Measurements from ENCODE around the gene WDR27. TPM values are rescaled to one million over a fixed set of nuclear protein-coding genes. Genes with fewer than 3 reads are reported as not detected.

WDR27 gene
- total RNA-seq, 3 donors from 2014 or later (not counting 1 experiment from before 2014, with no cell fraction given): 12.7 to 31.0 (median 25.3) TPM

DNA sequence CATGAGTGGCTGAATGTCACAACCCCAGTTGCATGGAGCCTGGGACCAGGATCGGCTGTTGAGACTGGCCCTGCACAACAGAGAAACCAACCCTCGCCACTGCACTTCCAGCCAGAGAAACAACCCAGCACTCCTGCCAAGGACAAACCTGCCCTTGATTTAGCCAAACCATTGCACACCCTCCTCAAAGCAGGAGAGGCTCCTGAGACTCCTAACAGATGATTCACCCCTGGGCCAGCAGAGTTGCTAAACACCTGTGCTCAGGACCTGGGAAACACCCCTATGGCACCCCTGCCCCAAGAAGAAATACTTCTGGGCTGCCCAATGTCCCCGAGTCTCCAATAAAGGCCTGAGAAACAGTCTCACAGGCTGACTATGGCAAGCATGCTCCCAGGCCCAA lies 17.8 kb downstream of the WDR27 start:
- TF ChIP-seq, protein P1, sequence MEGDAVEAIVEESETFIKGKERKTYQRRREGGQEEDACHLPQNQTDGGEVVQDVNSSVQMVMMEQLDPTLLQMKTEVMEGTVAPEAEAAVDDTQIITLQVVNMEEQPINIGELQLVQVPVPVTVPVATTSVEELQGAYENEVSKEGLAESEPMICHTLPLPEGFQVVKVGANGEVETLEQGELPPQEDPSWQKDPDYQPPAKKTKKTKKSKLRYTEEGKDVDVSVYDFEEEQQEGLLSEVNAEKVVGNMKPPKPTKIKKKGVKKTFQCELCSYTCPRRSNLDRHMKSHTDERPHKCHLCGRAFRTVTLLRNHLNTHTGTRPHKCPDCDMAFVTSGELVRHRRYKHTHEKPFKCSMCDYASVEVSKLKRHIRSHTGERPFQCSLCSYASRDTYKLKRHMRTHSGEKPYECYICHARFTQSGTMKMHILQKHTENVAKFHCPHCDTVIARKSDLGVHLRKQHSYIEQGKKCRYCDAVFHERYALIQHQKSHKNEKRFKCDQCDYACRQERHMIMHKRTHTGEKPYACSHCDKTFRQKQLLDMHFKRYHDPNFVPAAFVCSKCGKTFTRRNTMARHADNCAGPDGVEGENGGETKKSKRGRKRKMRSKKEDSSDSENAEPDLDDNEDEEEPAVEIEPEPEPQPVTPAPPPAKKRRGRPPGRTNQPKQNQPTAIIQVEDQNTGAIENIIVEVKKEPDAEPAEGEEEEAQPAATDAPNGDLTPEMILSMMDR (IDR thresholded peaks at IDR 0.05): no peak
- Mint-ChIP-seq H3K9me3 (peaks cover 9 to 12% of the 10 kb centered on the region in 2 donors), H3K27me3 (ENCODE audit: low read depth in 2 of 2) (no peaks in the 10 kb centered on the region), H3K36me3 (peaks cover 35% of the 10 kb centered on the region), H3K4me1 (no peaks in the 10 kb centered on the region), H3K27ac (no peak overlapping the region), H3K4me3 (no peak overlapping the region)
- no peaks in the 10 kb centered on the region for H3K4me1 ChIP-seq (ENCODE audit: control insufficient read depth, insufficient read depth, low read length)
- no peak overlapping the region for H3K4me3 ChIP-seq (ENCODE audit: low read length)
- no peaks in the 10 kb centered on the region for H3K9me3 ChIP-seq (ENCODE audit: control insufficient read depth, insufficient read depth, low read length)
- H3K27ac ChIP-seq (ENCODE audit: low read length): no peak overlapping the region
- no peaks in the 10 kb centered on the region for H3K27me3 ChIP-seq (ENCODE audit: control insufficient read depth, insufficient read depth, low read length)
- no peak for ATAC-seq
- 92% methylated on average over 3 of the region's 3 CpGs for WGBS (ENCODE audit: insufficient coverage)
- peaks cover 7% of the 10 kb centered on the region for H3K36me3 ChIP-seq (ENCODE audit: control insufficient read depth, insufficient read depth, low read length)
- intact Hi-C loops (cut with micrococcal nuclease): no loop called here
- DNase-seq: no peak

DNA sequence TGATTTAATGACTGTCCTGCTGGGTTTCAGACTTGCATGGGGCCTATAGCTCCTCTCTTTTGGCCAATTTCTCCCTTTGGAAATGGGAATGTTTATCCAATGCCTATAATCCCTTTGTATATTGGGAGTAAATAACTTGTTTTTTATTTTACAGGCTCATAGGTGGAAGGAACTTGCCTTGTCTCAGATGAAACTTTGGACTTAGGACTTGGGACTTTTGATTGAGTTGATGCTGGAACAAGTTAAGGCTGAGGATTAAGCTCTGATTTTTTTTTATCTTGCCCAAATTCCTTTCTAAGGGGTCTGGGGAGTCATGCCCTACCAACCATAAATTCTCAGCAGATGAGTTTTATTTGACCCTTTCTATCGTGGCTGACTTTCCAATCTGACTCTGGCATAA lies 23.5 kb downstream of the WDR27 start:
- 93% methylated on average over 1 of the region's 1 CpG for WGBS (ENCODE audit: insufficient coverage)
- intact Hi-C loops (cut with micrococcal nuclease): no loop called here
- peaks cover 0 to 2% of the 10 kb centered on the region in 2 donors for H3K9me3 Mint-ChIP-seq
- ATAC-seq (no peak), DNase-seq (no peak)
- H3K4me1 Mint-ChIP-seq: no peaks in the 10 kb centered on the region
- no peaks in the 10 kb centered on the region for H3K4me1 ChIP-seq (ENCODE audit: control insufficient read depth, insufficient read depth, low read length)
- no peak overlapping the region for H3K4me3 ChIP-seq (ENCODE audit: low read length)
- H3K36me3 Mint-ChIP-seq: peaks cover 25% of the 10 kb centered on the region
- H3K27ac ChIP-seq (ENCODE audit: low read length): no peak overlapping the region
- H3K27me3 Mint-ChIP-seq (ENCODE audit: low read depth in 2 of 2): no peaks in the 10 kb centered on the region
- H3K36me3 ChIP-seq (ENCODE audit: control insufficient read depth, insufficient read depth, low read length): no peaks in the 10 kb centered on the region
- H3K27ac Mint-ChIP-seq: no peak overlapping the region
- TF ChIP-seq, protein P1 (IDR thresholded peaks at IDR 0.05): no peak
- H3K4me3 Mint-ChIP-seq: no peak overlapping the region
- H3K9me3 ChIP-seq (ENCODE audit: control insufficient read depth, insufficient read depth, low read length): no peaks in the 10 kb centered on the region
- no peaks in the 10 kb centered on the region for H3K27me3 ChIP-seq (ENCODE audit: control insufficient read depth, insufficient read depth, low read length)

DNA sequence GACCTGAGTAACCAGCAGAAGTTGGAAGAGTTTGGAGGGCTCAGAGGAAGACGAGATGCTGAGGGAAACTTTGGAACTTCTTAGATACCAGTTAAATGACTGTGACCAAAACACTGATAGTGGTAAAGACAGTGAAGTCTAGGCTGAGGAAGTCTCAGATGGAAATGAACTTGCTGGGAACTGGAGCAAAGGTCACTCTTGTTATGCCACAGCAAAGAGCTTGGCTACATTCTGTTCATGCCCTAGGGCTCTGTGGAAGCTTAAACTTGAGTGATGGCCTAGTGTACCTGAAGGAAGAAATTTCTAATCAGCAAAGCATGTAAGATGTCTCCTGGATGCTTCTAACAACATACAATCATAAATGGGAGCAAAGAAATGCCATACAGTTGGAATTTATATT lies 24.7 kb downstream of the WDR27 start:
- no peaks in the 10 kb centered on the region for H3K4me1 Mint-ChIP-seq
- peaks cover 0 to 2% of the 10 kb centered on the region in 2 donors for H3K9me3 Mint-ChIP-seq
- TF ChIP-seq, protein P1 (IDR thresholded peaks at IDR 0.05): no peak
- DNase-seq: no peak
- no peak for ATAC-seq
- no peak overlapping the region for H3K27ac Mint-ChIP-seq
- intact Hi-C loops (cut with micrococcal nuclease): no loop called here
- no peak overlapping the region for H3K4me3 ChIP-seq (ENCODE audit: low read length)
- 92% methylated on average over 1 of the region's 1 CpG for WGBS (ENCODE audit: insufficient coverage)
- H3K27me3 Mint-ChIP-seq (ENCODE audit: low read depth in 2 of 2): no peaks in the 10 kb centered on the region
- H3K4me3 Mint-ChIP-seq: no peak overlapping the region
- no peaks in the 10 kb centered on the region for H3K9me3 ChIP-seq (ENCODE audit: control insufficient read depth, insufficient read depth, low read length)
- H3K4me1 ChIP-seq (ENCODE audit: control insufficient read depth, insufficient read depth, low read length): no peaks in the 10 kb centered on the region
- peaks cover 25% of the 10 kb centered on the region for H3K36me3 Mint-ChIP-seq
- no peak overlapping the region for H3K27ac ChIP-seq (ENCODE audit: low read length)
- peaks cover 2% of the 10 kb centered on the region for H3K36me3 ChIP-seq (ENCODE audit: control insufficient read depth, insufficient read depth, low read length)
- H3K27me3 ChIP-seq (ENCODE audit: control insufficient read depth, insufficient read depth, low read length): no peaks in the 10 kb centered on the region

DNA sequence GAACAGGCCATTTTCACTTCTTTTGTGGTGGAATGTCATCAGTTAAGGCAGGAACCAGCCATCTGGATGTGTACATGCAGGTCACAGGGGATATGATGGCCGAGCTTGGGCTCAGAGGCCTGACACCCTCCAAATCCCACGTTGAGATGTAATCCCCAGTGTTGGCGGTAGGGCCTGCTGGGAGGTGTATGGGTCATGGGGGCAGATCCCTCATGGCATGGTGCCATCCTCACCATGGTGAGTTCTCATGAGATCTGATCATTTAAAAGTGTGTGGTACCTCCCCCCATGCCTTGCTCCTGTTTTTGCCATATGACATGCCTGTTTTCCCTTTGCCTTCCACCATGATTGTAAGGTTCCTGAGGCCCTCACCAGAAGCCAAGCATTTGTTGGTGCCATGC lies 26.8 kb downstream of the WDR27 start:
- Histone ChIP-seq H3K27me3 (ENCODE audit: control insufficient read depth, insufficient read depth, low read length) (no peaks in the 10 kb centered on the region), H3K27ac (ENCODE audit: low read length) (no peak overlapping the region), H3K4me1 (ENCODE audit: control insufficient read depth, insufficient read depth, low read length) (no peaks in the 10 kb centered on the region), H3K36me3 (ENCODE audit: control insufficient read depth, insufficient read depth, low read length) (peaks cover 2% of the 10 kb centered on the region), H3K9me3 (ENCODE audit: control insufficient read depth, insufficient read depth, low read length) (no peaks in the 10 kb centered on the region), H3K4me3 (ENCODE audit: low read length) (no peak overlapping the region)
- Mint-ChIP-seq H3K27me3 (ENCODE audit: low read depth in 2 of 2) (no peaks in the 10 kb centered on the region), H3K4me3 (no peak overlapping the region), H3K36me3 (peaks cover 22% of the 10 kb centered on the region), H3K4me1 (peaks cover 0 to under 1% of the 10 kb centered on the region in 2 donors), H3K27ac (no peak overlapping the region), H3K9me3 (no peaks in the 10 kb centered on the region)
- 98% methylated on average over 3 of the region's 3 CpGs for WGBS (ENCODE audit: insufficient coverage)
- intact Hi-C loops (cut with micrococcal nuclease): no loop called here
- DNase-seq: no peak
- TF ChIP-seq, protein P1 (IDR thresholded peaks at IDR 0.05): no peak
- ATAC-seq: no peak

Measured in natural killer cell (primary cell).